HTR-8/SVneo (cell line): Measurements from ENCODE around the gene CST5.
"Not testable (repeated sequence)": the region's sequence is repeated elsewhere in the genome, so short reads cannot be mapped to it uniquely, and the experiment has no call there.

Experiments
- DNase-seq: peaks from one replicate; pipeline ENCODE4 v3.0.0; 2011; ENCODE audit warnings: low spot score, mixed read lengths; ENCODE audit not compliant: insufficient read length
- FAIRE-seq: peaks from 2 replicates; lab custom pipeline; 2011; peaks lifted over from hg19 to GRCh38; lab: Jason Lieb, UNC

CST5 gene

GRCh38 chr20:23902396-23902795 lies 22.8 kb upstream of the CST5 start:
- not testable (repeated sequence) for DNase-seq, FAIRE-seq

DNA sequence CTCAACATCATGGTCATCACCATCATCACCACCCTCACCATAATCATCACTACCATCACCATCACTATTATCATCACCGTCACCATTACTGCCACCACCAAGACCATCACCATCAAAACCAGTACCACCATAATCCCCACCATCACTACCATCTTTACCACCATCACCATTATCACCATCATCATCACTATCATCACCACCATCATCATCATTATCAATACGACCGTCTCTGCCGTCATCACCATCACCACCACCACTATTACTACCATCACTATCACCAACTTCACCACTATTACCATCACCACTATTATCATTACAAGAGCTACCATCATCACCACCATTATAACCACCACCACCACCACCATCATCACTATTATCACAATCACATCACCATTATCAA lies 11.3 kb upstream of the CST5 start:
- FAIRE-seq, result peak; percentile 86
- DNase-seq, result not testable (repeated sequence)

DNA sequence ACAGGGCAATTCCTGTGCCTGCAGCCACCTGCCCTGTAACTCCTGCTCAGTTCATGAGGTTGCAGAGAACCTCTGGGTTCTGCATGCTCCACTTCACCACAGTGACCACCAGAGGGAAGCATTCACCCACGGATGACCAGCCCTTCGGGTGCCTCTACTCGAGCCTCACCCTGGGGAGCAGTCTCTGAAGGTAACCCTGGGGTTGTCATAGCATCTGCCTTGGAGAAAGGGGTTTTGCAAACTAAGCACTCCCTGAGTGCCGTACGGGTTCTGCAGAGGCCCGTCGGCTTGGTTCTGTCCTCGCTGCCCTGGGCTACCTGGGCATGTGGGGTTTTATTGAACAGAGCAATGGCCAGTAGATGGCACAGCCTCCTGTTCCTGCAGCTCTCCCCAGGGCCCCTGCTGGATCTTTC lies 10.2 kb upstream of the CST5 start:
- FAIRE-seq, result no peak
- peak; percentile 21 for DNase-seq

DNA sequence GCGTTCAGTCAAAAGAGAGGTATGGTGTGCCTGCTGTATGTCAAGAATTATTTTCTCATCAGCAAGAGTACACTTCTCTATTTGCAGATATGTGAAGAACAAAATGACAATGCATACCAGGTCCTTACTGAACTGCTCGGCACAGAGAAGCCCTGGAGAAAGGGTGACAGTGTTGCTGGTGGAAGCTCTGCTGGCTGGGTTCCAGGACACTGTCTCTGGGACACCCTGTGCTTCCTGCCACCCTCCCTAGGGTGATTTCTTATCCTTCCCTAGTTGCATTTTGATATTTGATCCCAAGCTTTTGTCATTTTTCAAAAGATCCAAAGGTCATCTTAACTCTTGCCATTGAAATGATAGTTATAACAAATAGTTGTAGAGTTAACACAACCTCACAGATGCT lies 8.3 kb upstream of the CST5 start:
- no peak for FAIRE-seq
- DNase-seq, result no peak

- DNase-seq (no peak), FAIRE-seq (no peak)
These were observed 5.2 kb upstream of the CST5 start for GRCh38 chr20:23884771-23885162.

DNA sequence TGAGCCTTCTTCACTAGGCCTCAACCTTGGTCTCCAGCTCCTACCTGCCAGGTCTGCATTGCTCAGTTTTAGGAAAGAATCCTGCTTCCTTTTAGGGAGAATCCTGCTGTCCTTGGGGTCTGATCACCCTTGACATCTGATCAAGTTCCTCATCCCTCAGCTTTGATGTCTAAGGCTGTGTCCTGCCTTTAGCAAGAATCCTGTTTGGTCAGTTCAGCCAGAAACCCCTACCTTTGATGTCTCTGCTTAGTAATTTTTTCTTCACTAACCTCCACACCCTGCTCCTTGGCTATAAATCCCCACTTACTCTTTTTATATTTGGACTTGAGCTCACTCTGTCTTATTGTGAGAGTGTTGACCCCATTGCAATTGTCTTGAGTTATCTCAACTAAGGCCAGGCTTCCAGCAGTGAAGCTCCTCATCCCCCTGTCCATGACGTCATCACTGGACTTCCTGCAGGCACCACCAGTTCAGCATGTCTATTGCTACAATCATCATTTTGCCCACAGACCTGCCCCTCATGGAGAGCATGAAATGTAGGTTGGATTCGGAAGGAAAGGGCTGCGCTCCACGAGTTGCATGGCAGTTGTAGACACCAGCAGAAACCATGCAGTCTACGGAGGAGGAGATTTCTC lies 4.7 kb upstream of the CST5 start:
- FAIRE-seq, result no peak
- no peak for DNase-seq

GRCh38 chr20:23881371-23881770 lies 1.8 kb upstream of the CST5 start:
- DNase-seq (no peak), FAIRE-seq (no peak)

- FAIRE-seq, result no peak
- DNase-seq, result no peak
These were observed 869 bp upstream of the CST5 start for GRCh38 chr20:23880417-23880816.

- FAIRE-seq (no peak), DNase-seq (no peak)
These were observed 345 bp upstream of the CST5 start for GRCh38 chr20:23879811-23880374.

DNA sequence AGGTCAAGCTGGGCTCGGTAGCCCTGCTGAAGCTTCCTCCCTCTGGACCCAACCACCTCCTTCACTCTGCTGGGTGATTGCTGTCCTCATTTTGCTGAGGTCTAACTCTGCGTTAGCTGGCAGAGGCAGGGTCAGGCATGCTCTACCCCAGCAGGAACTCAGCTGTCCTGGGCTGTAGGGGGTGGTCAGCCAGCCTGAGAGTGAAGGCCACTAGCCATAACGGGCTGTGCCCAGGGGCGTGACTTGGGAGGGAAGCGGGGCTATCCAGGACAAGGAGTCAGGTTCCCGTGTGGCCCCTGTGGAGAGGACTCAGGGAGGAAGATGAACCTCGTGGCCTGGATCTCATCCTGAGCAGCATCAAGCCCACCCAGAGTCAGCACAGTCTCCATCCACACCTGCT lies 761 bp downstream of the CST5 start:
- DNase-seq (no peak), FAIRE-seq (no peak)

- not testable (repeated sequence) for FAIRE-seq, DNase-seq
These were observed 1.5 kb downstream of the CST5 start for GRCh38 chr20:23878016-23878542.

GRCh38 chr20:23877524-23877923 lies 2.0 kb downstream of the CST5 start:
- DNase-seq (no peak), FAIRE-seq (no peak)

- no peak for FAIRE-seq
These were observed 3.8 kb downstream of the CST5 start for GRCh38 chr20:23875606-23876237.

DNA sequence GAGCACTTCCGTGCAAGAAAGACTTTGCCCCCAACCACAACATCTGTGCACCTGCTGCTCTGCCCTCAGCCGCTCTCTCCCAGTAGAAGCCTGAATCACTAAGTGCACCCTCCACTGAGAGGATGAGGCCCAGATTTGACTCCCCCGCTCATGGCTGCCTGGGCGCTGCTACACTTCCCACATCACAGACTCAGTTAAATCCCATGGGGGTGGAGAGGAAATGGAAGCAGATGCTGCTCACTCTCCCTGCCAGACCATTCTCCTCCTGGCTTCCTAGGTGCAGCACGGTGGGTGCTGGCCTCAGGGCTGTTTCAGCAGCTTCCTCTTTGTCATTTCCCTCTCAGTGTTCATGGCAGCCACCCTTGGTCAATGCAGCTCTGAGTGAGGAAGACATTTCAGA lies 4.8 kb downstream of the CST5 start:
- DNase-seq (no peak), FAIRE-seq (no peak)

More at GRCh38 chr20:23875606-23876237, 3.8 kb downstream of the CST5 start:
- DNase-seq, result no peak

DNA sequence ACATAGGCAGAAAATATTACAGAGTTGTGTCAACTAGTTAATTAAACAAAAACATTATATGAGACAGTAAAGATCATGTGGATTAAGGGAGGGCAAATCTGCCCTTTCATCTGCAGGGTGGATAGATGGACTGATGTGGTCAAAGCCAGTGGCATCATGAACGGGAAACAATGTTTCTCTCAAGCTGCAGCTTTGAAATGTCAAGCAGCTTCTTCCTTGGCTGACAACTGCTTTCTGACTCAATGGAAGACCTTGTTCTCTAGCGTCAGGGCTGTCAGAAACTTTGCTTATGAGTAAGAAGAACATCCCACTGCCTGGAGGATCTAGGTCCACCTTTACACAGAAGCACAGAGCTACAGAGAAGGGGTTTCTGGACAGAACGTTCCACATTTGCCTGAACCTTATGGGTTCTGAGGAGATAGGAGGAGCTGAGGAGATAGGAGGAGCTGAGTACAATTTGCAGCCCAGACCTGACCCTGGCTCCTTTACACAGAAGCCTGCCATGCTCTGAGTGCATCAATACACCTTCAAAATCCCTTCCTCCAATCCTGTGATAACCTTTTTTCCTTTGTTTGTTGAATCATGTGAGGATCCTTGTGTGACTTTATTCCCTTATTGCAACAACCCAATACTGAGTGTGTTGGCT lies 6.1 kb downstream of the CST5 start:
- FAIRE-seq (no peak), DNase-seq (no peak)

DNA sequence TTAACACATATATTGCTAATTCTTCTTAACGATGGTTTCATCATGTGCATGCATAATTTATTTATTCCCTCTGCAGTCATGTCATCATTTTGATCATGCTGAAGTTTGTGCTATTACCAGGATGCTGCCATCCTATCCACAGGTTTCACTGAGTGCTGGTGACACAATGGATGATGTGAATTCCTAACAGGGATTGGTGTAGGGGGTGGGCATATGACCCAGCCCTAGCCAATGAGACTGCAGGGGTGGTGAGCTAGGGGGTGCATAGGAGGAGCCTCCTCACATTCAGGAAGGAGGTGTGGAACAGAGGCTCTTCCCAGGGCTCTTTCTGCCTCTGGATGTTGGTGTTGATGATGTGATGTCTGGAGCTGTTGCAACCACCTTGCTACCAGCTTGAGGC lies 7.5 kb downstream of the CST5 start:
- DNase-seq, result no peak
- FAIRE-seq, result no peak

GRCh38 chr20:23870461-23870860 lies 9.1 kb downstream of the CST5 start:
- FAIRE-seq (no peak), DNase-seq (no peak)

DNA sequence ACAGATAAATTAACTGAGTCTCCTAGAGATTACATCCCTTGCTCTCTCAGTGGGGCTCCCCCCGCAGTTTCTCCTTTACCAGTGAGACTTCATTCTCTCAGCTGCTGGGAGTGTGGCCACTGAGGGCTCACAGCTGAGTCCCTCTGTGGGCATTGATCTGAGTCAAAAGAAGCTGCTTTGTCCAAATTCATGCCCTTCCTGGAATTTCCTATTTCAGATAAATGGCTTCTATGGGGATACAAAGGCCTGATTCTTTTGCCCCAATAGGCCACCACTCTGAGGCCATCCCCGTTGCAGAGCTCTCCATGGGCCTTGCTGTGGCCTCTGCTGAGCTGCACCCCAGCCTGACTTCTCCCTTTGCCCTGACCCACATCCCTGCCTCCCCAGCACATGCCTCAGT lies 10.0 kb downstream of the CST5 start:
- no peak for FAIRE-seq
- no peak for DNase-seq

GRCh38 chr20:23868321-23868720 lies 11.2 kb downstream of the CST5 start:
- DNase-seq, result no peak
- no peak for FAIRE-seq

DNA sequence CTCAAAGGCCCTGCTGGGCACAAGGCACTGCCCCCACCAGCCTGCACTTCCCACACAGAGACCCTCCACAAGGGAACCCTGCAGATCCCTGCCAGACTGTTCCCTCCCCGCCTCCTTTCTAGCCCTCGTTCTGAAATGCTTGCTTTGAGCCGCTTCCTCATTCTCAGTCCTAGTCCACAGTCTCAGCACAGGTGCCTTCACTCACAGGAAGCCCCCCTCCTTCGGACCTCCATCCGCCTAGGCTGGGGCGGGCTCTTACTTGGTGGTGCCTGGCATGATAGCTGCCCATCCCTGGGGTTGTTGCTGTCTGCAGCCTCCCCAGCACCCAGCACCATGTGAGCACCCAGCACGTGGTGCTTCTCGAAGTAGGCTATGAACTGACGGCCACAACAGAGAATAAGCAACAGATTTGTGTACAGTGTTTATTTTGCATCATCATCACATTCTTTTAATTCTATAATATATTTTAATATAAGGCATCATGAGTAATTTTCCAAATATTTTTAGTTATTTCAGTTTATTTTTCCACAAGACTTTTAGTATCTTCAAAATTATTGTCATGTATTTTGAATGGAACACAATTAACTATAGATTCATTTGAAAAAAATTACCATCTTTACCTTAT lies 12.3 kb downstream of the CST5 start:
- FAIRE-seq, result no peak
- DNase-seq, result no peak

- FAIRE-seq, DNase-seq: not testable (repeated sequence)
These were observed 18.8 kb downstream of the CST5 start for GRCh38 chr20:23860771-23861170.
